GM19463 (cell line): ENCODE measurements around the gene ATP5F1E.
"Not testable (repeated sequence)": the region's sequence is repeated elsewhere in the genome, so short reads cannot be mapped to it uniquely, and the experiment has no call there.

Experiments
- ATAC-seq: cut with Tn5 transposase; IDR thresholded peaks from one replicate; pipeline ENCODE4 v1.9.1; 2021; ENCODE audit warnings: mild to moderate bottlenecking, moderate library complexity; ENCODE audit not compliant: unreplicated experiment

The ATP5F1E gene

GRCh38 chr20:58992911-58993310 is 39.2 kb downstream of the ATP5F1E start:
- ATAC-seq = no peak

- ATAC-seq = no peak
These were observed 40.4 kb downstream of the ATP5F1E start for GRCh38 chr20:58991715-58992114.

- no peak for ATAC-seq
These were observed 41.3 kb downstream of the ATP5F1E start for GRCh38 chr20:58990651-58991445.

- ATAC-seq = no peak
These were observed 42.9 kb downstream of the ATP5F1E start for GRCh38 chr20:58989196-58989595.

GRCh38 chr20:58988565-58988882 is 43.6 kb downstream of the ATP5F1E start:
- no peak for ATAC-seq

GRCh38 chr20:58987790-58988564 is 44.2 kb downstream of the ATP5F1E start:
- ATAC-seq = no peak

GRCh38 chr20:58986968-58987517 is 45.1 kb downstream of the ATP5F1E start:
- no peak for ATAC-seq

GRCh38 chr20:58986286-58986967 is 45.7 kb downstream of the ATP5F1E start:
- ATAC-seq = no peak

GRCh38 chr20:58985656-58986055 is 46.5 kb downstream of the ATP5F1E start:
- ATAC-seq = no peak

GRCh38 chr20:58984691-58985090 is 47.4 kb downstream of the ATP5F1E start:
- ATAC-seq = no peak

- not testable (repeated sequence) for ATAC-seq
These were observed 49.0 kb downstream of the ATP5F1E start for GRCh38 chr20:58983115-58983468.

GRCh38 chr20:58982406-58983114 is 49.6 kb downstream of the ATP5F1E start:
- ATAC-seq = no peak

- ATAC-seq = peak; percentile 8
These were observed 50.3 kb downstream of the ATP5F1E start for GRCh38 chr20:58981628-58982364.

- peak; percentile 76 for ATAC-seq
These were observed 51.2 kb downstream of the ATP5F1E start, which contains the start of gene NELFCD for GRCh38 chr20:58980711-58981627. Gene NELFCD (plus strand): TSS chr20:58981256. CDS start chr20:58981310, 54 bp downstream.

- ATAC-seq = no peak
These were observed 53.6 kb downstream of the ATP5F1E start for GRCh38 chr20:58978351-58979190.

GRCh38 chr20:58976061-58976730 is 55.9 kb downstream of the ATP5F1E start:
- ATAC-seq = no peak
